ENCODE results near the gene FAM107A.

DNA sequence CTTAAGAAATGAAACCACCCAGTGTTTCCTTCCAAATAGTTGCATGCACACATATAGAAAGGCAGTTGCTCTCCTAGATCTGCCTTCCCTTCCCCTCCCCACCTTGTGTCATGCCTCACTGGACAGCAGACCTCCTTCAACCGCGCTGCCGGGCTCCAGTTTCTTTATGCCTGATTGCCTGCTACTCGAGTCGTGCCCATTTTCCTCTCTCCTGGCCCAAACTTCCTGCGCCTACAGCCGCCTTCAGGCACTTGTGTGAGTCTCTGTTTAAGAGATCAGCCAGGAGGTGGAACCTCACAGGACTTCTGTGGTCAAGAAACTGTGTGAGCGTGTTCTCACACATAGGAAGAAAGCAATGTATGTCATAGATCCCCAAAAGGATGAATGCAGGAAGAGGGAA lies 8.8 kb upstream of the FAM107A start:
- TF ChIP-seq, protein P1, sequence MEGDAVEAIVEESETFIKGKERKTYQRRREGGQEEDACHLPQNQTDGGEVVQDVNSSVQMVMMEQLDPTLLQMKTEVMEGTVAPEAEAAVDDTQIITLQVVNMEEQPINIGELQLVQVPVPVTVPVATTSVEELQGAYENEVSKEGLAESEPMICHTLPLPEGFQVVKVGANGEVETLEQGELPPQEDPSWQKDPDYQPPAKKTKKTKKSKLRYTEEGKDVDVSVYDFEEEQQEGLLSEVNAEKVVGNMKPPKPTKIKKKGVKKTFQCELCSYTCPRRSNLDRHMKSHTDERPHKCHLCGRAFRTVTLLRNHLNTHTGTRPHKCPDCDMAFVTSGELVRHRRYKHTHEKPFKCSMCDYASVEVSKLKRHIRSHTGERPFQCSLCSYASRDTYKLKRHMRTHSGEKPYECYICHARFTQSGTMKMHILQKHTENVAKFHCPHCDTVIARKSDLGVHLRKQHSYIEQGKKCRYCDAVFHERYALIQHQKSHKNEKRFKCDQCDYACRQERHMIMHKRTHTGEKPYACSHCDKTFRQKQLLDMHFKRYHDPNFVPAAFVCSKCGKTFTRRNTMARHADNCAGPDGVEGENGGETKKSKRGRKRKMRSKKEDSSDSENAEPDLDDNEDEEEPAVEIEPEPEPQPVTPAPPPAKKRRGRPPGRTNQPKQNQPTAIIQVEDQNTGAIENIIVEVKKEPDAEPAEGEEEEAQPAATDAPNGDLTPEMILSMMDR (IDR thresholded peaks at IDR 0.05): no peak
- TF ChIP-seq POLR2A (IDR thresholded peaks at IDR 0.05): no peak
